Right lobe of liver (tissue), 6 donors: ENCODE measurements around the gene TSPAN13. TPM values are rescaled to one million over a fixed set of nuclear protein-coding genes. Genes with fewer than 3 reads are reported as not detected.

Experiments
- ATAC-seq, 4 donors: fragments of 200-7000 bp; cut with Tn5 transposase; one replicate each; pipeline ENCODE4 v1.9.1; 2020; ENCODE audit warnings: mild to moderate bottlenecking in 4 of 4, moderate library complexity in 4 of 4
- DNase-seq, 3 donors: peaks; one replicate each; pipeline ENCODE4 v3.0.0-alpha.2; 2020
- H3K27ac ChIP-seq, 3 donors: fragments of 200-600 bp; one replicate each; pipeline ENCODE4 v1.8.0; 2022
- H3K27me3 ChIP-seq, 2 donors: fragments of 200-600 bp; one replicate each; pipeline ENCODE4 v1.8.0; 2022
- H3K36me3 ChIP-seq, 4 donors: fragments of 200-600 bp; sonication (generic) in 1 of 4; one replicate each; pipeline versions ENCODE4 v1.5.1 to v1.8.0; 2017 to 2022; ENCODE audit warnings: control low read depth in 1 of 4
- H3K4me1 ChIP-seq, 4 donors: fragments of 200-600 bp; sonication (generic) in 1 of 4; one replicate each; pipeline versions ENCODE4 v1.5.1 to v1.8.0; 2017 to 2022; ENCODE audit warnings: control low read depth in 1 of 4
- H3K4me3 ChIP-seq, 3 donors: fragments of 200-600 bp; one replicate each; pipeline ENCODE4 v1.8.0; 2022
- H3K9me3 ChIP-seq, 4 donors: fragments of 200-600 bp; sonication (generic) in 1 of 4; one replicate each; pipeline versions ENCODE4 v1.5.1 to v1.8.0; 2017 to 2022; ENCODE audit warnings: control low read depth in 1 of 4
- POLR2A ChIP-seq: fragments of 450-650 bp; IDR thresholded peaks from one replicate; pipeline ENCODE4 v1.6.1; 2017; ENCODE audit warnings: antibody characterized with exemption, mild to moderate bottlenecking
- WGBS: methylation state at CpG from one replicate; pipeline ENCODE4 v1.1.6; 2018; ENCODE audit warnings: low coverage, low lambda C conversion rate; ENCODE audit not compliant: insufficient coverage; ENCODE audit errors: missing lambda C conversion rate; 5-methylcytosine and 5-hydroxymethylcytosine counted together
- intact Hi-C, 2 donors: fragments of 100-400 bp; cut with DNase I; formaldehyde crosslinking; loops; one replicate each; pipeline versions ENCODE4 v1.11.2 to v1.14.1; 2022
- total RNA-seq, 6 experiments: library from RNA; depleted of rRNA in 2 of 6; stranded (reverse); fragments of >200 nt in 2 of 6; fragmentation: NEBNext Ultra II Directional in 3 of 6; extraction: Animal tissue kit (Norgen Biotek cat#: 25700) in 3 of 6; gene quantifications; one replicate each; pipeline versions ENCODE4 v1.1.0 to v1.2.4, GENCODE V29; 2016 to 2023
- TF ChIP-seq, protein P1 (sequence below), 4 donors: fragments of 200-600 bp in 3 of 4; fragments of 450-650 bp in 1 of 4; IDR thresholded peaks; one replicate each; pipeline versions ENCODE4 v1.5.1 to v1.8.0; 2016 to 2022; ENCODE audit warnings: antibody characterized with exemption in 4 of 4, mild to moderate bottlenecking in 2 of 4
- donor health status: DM: no; HTN: yes; CAD: no.
- donor health status: DM: no; HTN: no; CAD: no.
- donor health status: DM: no; HTN: no; CAD: no.
- donor health status: DM: no; HTN: yes; CAD: no.
- donor health status: DM: no; HTN: yes; CAD: no.

TSPAN13 gene
- total RNA-seq, 6 experiments from 2014 or later, result 7.1 to 43.2 (median 18.0) TPM

DNA sequence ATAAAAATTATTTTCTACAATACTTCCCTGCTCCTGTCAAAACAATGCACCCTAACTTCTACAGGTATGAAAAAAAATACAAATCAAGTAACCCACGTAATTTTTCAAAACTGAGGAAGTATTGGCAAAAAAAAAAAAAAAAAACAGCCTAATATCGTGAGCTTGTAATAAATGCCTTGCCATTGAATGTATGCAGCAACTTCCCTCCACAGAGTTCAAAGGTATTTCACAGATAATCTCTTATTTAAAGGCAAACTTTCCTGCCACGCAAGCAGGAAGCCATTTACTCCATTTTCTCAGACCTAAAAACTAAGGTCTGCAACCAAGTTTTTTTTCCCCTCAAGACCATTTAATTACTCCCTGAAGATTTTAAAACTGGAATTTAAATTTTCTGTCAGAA lies 51.9 kb downstream of the TSPAN13 start:
- no peaks in the 10 kb centered on the region for H3K27me3 ChIP-seq
- intact Hi-C loops, result no loop called here
- DNase-seq (no peak), ATAC-seq (no peak)
- no peaks in the 10 kb centered on the region for H3K4me1 ChIP-seq
- TF ChIP-seq POLR2A, result no peak
- TF ChIP-seq, protein P1, sequence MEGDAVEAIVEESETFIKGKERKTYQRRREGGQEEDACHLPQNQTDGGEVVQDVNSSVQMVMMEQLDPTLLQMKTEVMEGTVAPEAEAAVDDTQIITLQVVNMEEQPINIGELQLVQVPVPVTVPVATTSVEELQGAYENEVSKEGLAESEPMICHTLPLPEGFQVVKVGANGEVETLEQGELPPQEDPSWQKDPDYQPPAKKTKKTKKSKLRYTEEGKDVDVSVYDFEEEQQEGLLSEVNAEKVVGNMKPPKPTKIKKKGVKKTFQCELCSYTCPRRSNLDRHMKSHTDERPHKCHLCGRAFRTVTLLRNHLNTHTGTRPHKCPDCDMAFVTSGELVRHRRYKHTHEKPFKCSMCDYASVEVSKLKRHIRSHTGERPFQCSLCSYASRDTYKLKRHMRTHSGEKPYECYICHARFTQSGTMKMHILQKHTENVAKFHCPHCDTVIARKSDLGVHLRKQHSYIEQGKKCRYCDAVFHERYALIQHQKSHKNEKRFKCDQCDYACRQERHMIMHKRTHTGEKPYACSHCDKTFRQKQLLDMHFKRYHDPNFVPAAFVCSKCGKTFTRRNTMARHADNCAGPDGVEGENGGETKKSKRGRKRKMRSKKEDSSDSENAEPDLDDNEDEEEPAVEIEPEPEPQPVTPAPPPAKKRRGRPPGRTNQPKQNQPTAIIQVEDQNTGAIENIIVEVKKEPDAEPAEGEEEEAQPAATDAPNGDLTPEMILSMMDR (IDR thresholded peaks at IDR 0.05), result no peak
- H3K4me3 ChIP-seq, result no peak overlapping the region
- 46% methylated on average over 3 of the region's 3 CpGs for WGBS
- H3K9me3 ChIP-seq, result no peaks in the 10 kb centered on the region
- H3K27ac ChIP-seq, result no peak overlapping the region
- H3K36me3 ChIP-seq, result no peaks in the 10 kb centered on the region

DNA sequence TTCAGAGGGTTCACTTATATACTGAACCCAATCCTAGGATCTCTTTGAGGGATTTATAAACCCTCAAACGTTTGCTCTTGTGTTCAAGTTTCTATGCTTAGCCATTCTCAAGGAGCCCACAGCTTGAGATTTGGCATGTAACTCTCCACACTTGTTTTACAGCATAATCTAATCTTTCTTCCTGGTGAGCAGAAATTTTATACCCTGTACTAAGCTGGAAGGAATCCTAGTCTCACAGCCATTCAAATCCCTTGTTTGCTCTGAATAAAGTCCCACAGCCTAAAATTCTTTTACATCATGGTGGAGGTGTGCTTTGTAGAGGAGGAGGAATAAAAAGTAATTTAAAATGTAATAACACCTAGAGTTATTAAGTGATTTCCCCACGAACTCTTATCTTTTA lies 56.6 kb downstream of the TSPAN13 start:
- no peak overlapping the region for H3K27ac ChIP-seq

DNA sequence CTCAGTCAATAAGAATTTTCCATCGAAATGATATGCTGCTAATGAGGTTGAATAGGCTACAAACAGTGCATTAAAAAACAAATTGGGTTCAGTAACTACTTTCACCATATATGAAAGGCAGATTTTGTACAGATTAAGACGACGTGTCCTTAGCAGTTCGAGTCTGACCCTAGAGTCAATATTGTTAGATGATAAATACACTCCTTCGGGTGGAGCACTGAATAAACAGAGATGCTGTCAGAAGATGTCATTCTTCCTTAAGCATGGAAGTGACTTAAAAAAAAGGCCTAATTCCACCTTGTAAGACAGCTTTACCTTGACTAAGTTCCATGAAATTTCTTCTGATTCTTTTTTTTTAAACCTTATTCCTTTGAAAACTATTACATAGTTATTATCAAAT lies 57.0 kb downstream of the TSPAN13 start:
- WGBS, result 50% methylated on average over 5 of the region's 5 CpGs
- Histone ChIP-seq H3K4me1 (no peaks in the 10 kb centered on the region), H3K4me3 (no peak overlapping the region), H3K27me3 (no peaks in the 10 kb centered on the region), H3K27ac (no peak overlapping the region), H3K36me3 (no peaks in the 10 kb centered on the region), H3K9me3 (no peaks in the 10 kb centered on the region)
- DNase-seq, result no peak
- no peak for ATAC-seq
- intact Hi-C loops, result no loop called here
- TF ChIP-seq POLR2A, result no peak
- TF ChIP-seq, protein P1 (IDR thresholded peaks at IDR 0.05), result no peak

More for the DNA sequence above, 56.6 kb downstream of the TSPAN13 start:
- DNase-seq, result no peak
- no peaks in the 10 kb centered on the region for H3K4me1 ChIP-seq
- TF ChIP-seq POLR2A, result no peak
- TF ChIP-seq, protein P1 (IDR thresholded peaks at IDR 0.05), result no peak
- no peak overlapping the region for H3K4me3 ChIP-seq
- H3K36me3 ChIP-seq, result no peaks in the 10 kb centered on the region
- ATAC-seq, result no peak
- no peaks in the 10 kb centered on the region for H3K9me3 ChIP-seq
- 42% methylated on average over 2 of the region's 2 CpGs for WGBS
- intact Hi-C loops, result no loop called here
- no peaks in the 10 kb centered on the region for H3K27me3 ChIP-seq

DNA sequence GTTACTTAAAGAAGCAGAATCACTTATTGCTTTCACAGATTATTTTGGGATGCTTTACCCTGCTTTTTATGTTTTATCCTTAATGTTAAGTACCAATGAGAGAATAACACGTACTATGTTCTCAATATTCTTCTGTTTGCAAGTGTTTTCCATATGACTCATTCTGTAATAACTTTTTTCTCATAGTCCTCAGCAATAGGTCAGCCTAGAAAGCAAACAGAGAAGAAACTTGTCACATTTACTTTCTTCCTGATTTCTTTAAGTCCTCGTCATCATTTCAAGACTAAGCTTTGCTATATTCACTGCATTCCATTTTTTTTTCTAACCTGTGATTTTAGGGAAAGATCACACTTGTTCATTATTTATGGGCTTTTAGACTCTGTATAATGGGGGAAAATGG lies 58.0 kb downstream of the TSPAN13 start:
- H3K4me1 ChIP-seq, result no peaks in the 10 kb centered on the region
- H3K27me3 ChIP-seq, result no peaks in the 10 kb centered on the region
- WGBS, result 55% methylated on average over 2 of the region's 2 CpGs
- no peak for TF ChIP-seq POLR2A
- TF ChIP-seq, protein P1 (IDR thresholded peaks at IDR 0.05), result no peak
- DNase-seq, result no peak
- H3K9me3 ChIP-seq, result no peaks in the 10 kb centered on the region
- no peak overlapping the region for H3K27ac ChIP-seq
- intact Hi-C loops, result no loop called here
- no peak overlapping the region for H3K4me3 ChIP-seq
- no peak for ATAC-seq
- H3K36me3 ChIP-seq, result no peaks in the 10 kb centered on the region
